Measurements from ENCODE around the gene HECW1. TPM values are rescaled to one million over a fixed set of nuclear protein-coding genes. Genes with fewer than 3 reads are reported as not detected.

The HECW1 gene
- total and polyA plus RNA-seq, 2 of the 8 experiments (the other 6 are each of a cell fraction or from before 2014, with no cell fraction given): 2.9 to 12.7 TPM

DNA sequence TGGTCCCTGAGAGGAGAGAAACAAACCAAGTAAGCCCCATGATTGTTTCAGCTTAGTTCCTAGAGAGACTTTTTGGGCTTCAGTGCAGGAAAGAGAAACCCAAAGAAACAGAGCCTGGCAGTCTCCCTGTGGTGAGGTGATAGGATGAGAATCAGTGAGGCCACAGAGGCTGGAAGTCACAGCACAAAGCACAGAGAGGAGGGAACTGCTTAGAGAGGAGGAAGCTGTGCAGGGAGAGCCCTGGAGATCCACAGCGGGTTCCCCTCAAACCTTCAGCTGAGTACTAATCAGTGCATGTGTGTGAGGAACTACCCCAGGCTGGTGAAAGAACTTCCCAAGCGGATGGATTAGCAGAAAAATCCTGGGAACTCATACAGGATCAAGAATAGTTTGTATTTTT lies 27.4 kb upstream of the HECW1 start:
- ChIA-PET POLR2A (ENCODE audit: partially characterized antibody) (no interaction called here), CTCF (ENCODE audit: partially characterized antibody) (interaction anchor here (0.6 to 1.2 kb wide), 3 partner anchors 23 to 737 kb away, joined by 3 read pairs; no protein-coding TSS in a partner anchor)
- H3K27ac ChIP-seq (ENCODE audit: low read depth, low read length): no peak overlapping the region
- no peak for FAIRE-seq
- H4K20me1 ChIP-seq (replicated peaks in 1 of 2; ENCODE audit: control insufficient read depth in 1 of 2, insufficient read depth in 2 of 2, low read length in 2 of 2): no peaks in the 10 kb centered on the region
- no peak overlapping the region for H3K23ac ChIP-seq (ENCODE audit: insufficient read length)
- no peaks in the 10 kb centered on the region for H3K36me3 ChIP-seq (ENCODE audit: control insufficient read depth in 2 of 4, insufficient read depth in 4 of 4, low read length in 3 of 4)
- H2BK5ac ChIP-seq (ENCODE audit: low read depth, low read length): no peak overlapping the region
- H3K4me2 ChIP-seq (ENCODE audit: insufficient read depth in 1 of 2, low read depth in 2 of 2, low read length in 2 of 2): no peak overlapping the region
- no peak overlapping the region for H4K5ac ChIP-seq (ENCODE audit: insufficient read length, low read depth, low read length)
- H2BK15ac ChIP-seq (ENCODE audit: low read length): no peak overlapping the region
- H3K4me3 ChIP-seq (ENCODE audit: extremely low read depth in 1 of 4, insufficient read depth in 2 of 4, low read depth in 3 of 4, low read length in 4 of 4): no peak overlapping the region
- WGBS, 2 experiments (ENCODE audit: extremely low coverage in 1 of 2, insufficient coverage in 1 of 2, insufficient read length in 1 of 2, insufficient replicate concordance in 2 of 2, low coverage in 1 of 2, low lambda C conversion rate in 2 of 2, missing lambda C conversion rate in 1 of 2): 79% methylated on average over 2 of the region's 2 CpGs; no CpG with 5 or more reads in 1 of the 2 experiments
- H3K9me3 ChIP-seq (ENCODE audit: insufficient read depth in 2 of 2, low read depth in 1 of 2, low read length in 1 of 2): peaks cover 0 to 3% of the 10 kb centered on the region in 2 experiments; a peak in 1 of 4 replicates
- no peak overlapping the region for H3K14ac ChIP-seq (ENCODE audit: insufficient read length)
- no peaks in the 10 kb centered on the region for H3K23me2 ChIP-seq (ENCODE audit: low read depth, low read length)
- no peaks in the 10 kb centered on the region for H3K27me3 ChIP-seq (replicated peaks in 1 of 4; ENCODE audit: control insufficient read depth in 3 of 4, extremely low read depth in 1 of 4, insufficient read depth in 3 of 4, low read length in 3 of 4)
- no peak overlapping the region for H3K56ac ChIP-seq (replicated peaks; ENCODE audit: insufficient read length, low read depth, low read length)
- no peak for DNase-seq (ENCODE audit: low read depth in 1 of 2, low spot score in 2 of 2)
- H2BK120ac ChIP-seq (replicated peaks; ENCODE audit: low read depth, low read length): no peak overlapping the region
- TF ChIP-seq POLR2A (IDR thresholded peaks at IDR 0.05; ENCODE audit: control extremely low read depth in 1 of 2, low read depth in 2 of 2, low read length in 2 of 2): no peak
- no peak for TF ChIP-seq BACH1 (IDR thresholded peaks at IDR 0.05; ENCODE audit: low read length)
- TF ChIP-seq KDM1A (IDR thresholded peaks at IDR 0.05; ENCODE audit: borderline replicate concordance, low read length): no peak
- TF ChIP-seq YY1 (IDR thresholded peaks at IDR 0.05; ENCODE audit: low read depth, low read length): no peak
- TF ChIP-seq CHD2 (IDR thresholded peaks at IDR 0.05; ENCODE audit: low read length): no peak
- no peak for TF ChIP-seq HDAC6 (IDR thresholded peaks at IDR 0.05; ENCODE audit: low read depth, low read length)
- TF ChIP-seq GTF2F1 (IDR thresholded peaks at IDR 0.05; ENCODE audit: borderline replicate concordance, low read depth, low read length): no peak
- no peak for TF ChIP-seq SP2 (IDR thresholded peaks at IDR 0.05; ENCODE audit: low read length)
- no peak for TF ChIP-seq PHF8 (conservative IDR thresholded peaks at IDR 0.05; ENCODE audit: low read depth, low read length)
- no peak for TF ChIP-seq SRF (IDR thresholded peaks at IDR 0.05; ENCODE audit: low read depth, low read length)
- no peak for TF ChIP-seq TBP (IDR thresholded peaks at IDR 0.05; ENCODE audit: low read depth, low read length)
- TF ChIP-seq SP4 (IDR thresholded peaks at IDR 0.05; ENCODE audit: low read length): no peak
- TF ChIP-seq, protein P1, sequence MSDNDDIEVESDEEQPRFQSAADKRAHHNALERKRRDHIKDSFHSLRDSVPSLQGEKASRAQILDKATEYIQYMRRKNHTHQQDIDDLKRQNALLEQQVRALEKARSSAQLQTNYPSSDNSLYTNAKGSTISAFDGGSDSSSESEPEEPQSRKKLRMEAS (IDR thresholded peaks at IDR 0.05): no peak
- TF ChIP-seq, protein P2, sequence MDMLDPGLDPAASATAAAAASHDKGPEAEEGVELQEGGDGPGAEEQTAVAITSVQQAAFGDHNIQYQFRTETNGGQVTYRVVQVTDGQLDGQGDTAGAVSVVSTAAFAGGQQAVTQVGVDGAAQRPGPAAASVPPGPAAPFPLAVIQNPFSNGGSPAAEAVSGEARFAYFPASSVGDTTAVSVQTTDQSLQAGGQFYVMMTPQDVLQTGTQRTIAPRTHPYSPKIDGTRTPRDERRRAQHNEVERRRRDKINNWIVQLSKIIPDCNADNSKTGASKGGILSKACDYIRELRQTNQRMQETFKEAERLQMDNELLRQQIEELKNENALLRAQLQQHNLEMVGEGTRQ (IDR thresholded peaks at IDR 0.05; ENCODE audit: low read length): no peak
- H2AFZ ChIP-seq (ENCODE audit: low read length): peak overlapping the region; percentile 95; the same call in 1 of the 2 replicates
- no peaks in the 10 kb centered on the region for H3K4me1 ChIP-seq (replicated peaks in 1 of 4; ENCODE audit: control insufficient read depth in 3 of 4, insufficient read depth in 4 of 4, low read length in 3 of 4)
- no peak overlapping the region for H3K18ac ChIP-seq (ENCODE audit: extremely low read depth, low read length)
- H3K9ac ChIP-seq (replicated peaks in 1 of 4; ENCODE audit: extremely low read depth in 1 of 4, low read depth in 3 of 4, low read length in 3 of 4): no peak overlapping the region
- no peaks in the 10 kb centered on the region for H3K79me2 ChIP-seq (ENCODE audit: control insufficient read depth in 1 of 2, insufficient read depth in 2 of 2, low read length in 2 of 2)
- no peak overlapping the region for H2AK5ac ChIP-seq (ENCODE audit: low read depth, low read length)
- no peaks in the 10 kb centered on the region for H3K79me1 ChIP-seq (ENCODE audit: low read depth, low read length)
- H2BK12ac ChIP-seq (ENCODE audit: low read depth, low read length): no peak overlapping the region
- H3K4ac ChIP-seq (replicated peaks; ENCODE audit: insufficient read length, low read depth, low read length): no peak overlapping the region
- no peak overlapping the region; the same call in 1 of the 2 replicates for H2BK20ac ChIP-seq (ENCODE audit: low read length)
- H4K8ac ChIP-seq (ENCODE audit: extremely low read depth, insufficient read depth, low read length): no peak overlapping the region
- H4K91ac ChIP-seq (replicated peaks; ENCODE audit: insufficient read length, low read length): no peak overlapping the region

All from H1 (cell line).